Right lobe of liver (tissue), 4 donors: ENCODE measurements around the gene ZC3H12A.

Source experiments
- CTCF ChIP-seq, 4 donors: fragments of 200-600 bp in 3 of 4; fragments of 450-650 bp in 1 of 4; IDR thresholded peaks; one replicate each; pipeline versions ENCODE4 v1.5.1 to v1.8.0; 2016 to 2022; ENCODE audit warnings: antibody characterized with exemption in 4 of 4, mild to moderate bottlenecking in 2 of 4
- POLR2A ChIP-seq: fragments of 450-650 bp; IDR thresholded peaks from one replicate; pipeline ENCODE4 v1.6.1; 2017; ENCODE audit warnings: antibody characterized with exemption, mild to moderate bottlenecking
- donor health status: DM: no; HTN: no; CAD: no.
- donor health status: DM: no; HTN: no; CAD: no.
- donor health status: DM: no; HTN: yes; CAD: no.

GRCh38 chr1:37425221-37425620 lies 49.2 kb upstream of the ZC3H12A start:
- TF ChIP-seq POLR2A: no peak
- no peak for TF ChIP-seq CTCF (IDR thresholded peaks at IDR 0.05)
